Panc1 (cell line): ENCODE data around the gene TMEM235. TPM values are rescaled to one million over a fixed set of nuclear protein-coding genes. Genes with fewer than 3 reads are reported as not detected.
A peak's percentile ranks its signal among the peaks of the same experiment; 100 is the strongest.

Experiments used
- ATAC-seq: fragments of 200-7000 bp; cut with Tn5 transposase; 2 replicates; pipeline ENCODE4 v1.9.1; 2020; ENCODE audit warnings: mild to moderate bottlenecking, moderate library complexity
- BruUV-seq: library from RNA; stranded (reverse); fragments of 400-500 nt; replicated peaks from 2 replicates; lab custom pipeline; 2021; lab: Mats Ljungman, UMichigan
- CTCF ChIA-PET: fragments of 300-600 bp; sonication (Branson Sonifier 250); formaldehyde crosslinking; loops from one replicate; lab custom pipeline; 2022; ENCODE audit warnings: antibody characterized with exemption; lab: Charles Lee
- POLR2A ChIA-PET: fragments of 300-600 bp; sonication (Branson Sonifier 250); formaldehyde crosslinking; loops from one replicate; lab custom pipeline; 2022; ENCODE audit warnings: antibody characterized with exemption; lab: Charles Lee
- DNase-seq: peaks from one replicate; pipeline ENCODE4 v3.0.0-alpha.2; 2010; ENCODE audit warnings: low read depth, low spot score
- H3K27ac ChIP-seq: 2 replicates; pipeline ENCODE4 v1.5.1; 2011; ENCODE audit warnings: mild to moderate bottlenecking, low read length, inconsistent platforms
- H3K27me3 ChIP-seq: fragments of 200-500 bp; sonication (Bioruptor generic); 2 replicates; pipeline ENCODE4 v1.6.0; 2014; ENCODE audit warnings: low read length, inconsistent platforms; ENCODE audit not compliant: control insufficient read depth, insufficient read depth
- H3K36me3 ChIP-seq: fragments of 200-500 bp; sonication (Bioruptor generic); 2 replicates; pipeline ENCODE4 v1.5.1; 2014; ENCODE audit warnings: inconsistent platforms, mild to moderate bottlenecking, low read length, moderate library complexity; ENCODE audit not compliant: control insufficient read depth, insufficient read depth
- H3K4me1 ChIP-seq: 2 replicates; pipeline ENCODE4 v1.5.1; 2011; ENCODE audit warnings: inconsistent platforms, mild to moderate bottlenecking, low read length, moderate library complexity; ENCODE audit not compliant: control insufficient read depth, insufficient read depth
- H3K4me3 ChIP-seq, 2 experiments: 2 replicates each; pipeline ENCODE4 v1.5.1; 2011 to 2012; ENCODE audit warnings: low read depth in 2 of 2, low read length in 2 of 2, mild to moderate bottlenecking in 2 of 2, inconsistent platforms in 1 of 2, moderate library complexity in 1 of 2
- H3K9me3 ChIP-seq: fragments of 200-500 bp; sonication (Bioruptor generic); 2 replicates; pipeline ENCODE4 v1.5.1; 2014; ENCODE audit warnings: low read depth, mild to moderate bottlenecking, inconsistent platforms, low read length, moderate library complexity; ENCODE audit not compliant: control insufficient read depth, insufficient read depth
- POLR2AphosphoS5 ChIP-seq: IDR thresholded peaks from 2 replicates; pipeline ENCODE4 v1.6.1; 2012; ENCODE audit warnings: mild to moderate bottlenecking, low read depth, low read length, moderate library complexity
- SIN3A ChIP-seq: IDR thresholded peaks from 2 replicates; pipeline ENCODE4 v1.6.1; 2012; ENCODE audit warnings: low read depth, mild to moderate bottlenecking, low read length, moderate library complexity, borderline replicate concordance; ENCODE audit not compliant: insufficient read depth
- TCF7L2 ChIP-seq: IDR thresholded peaks from 2 replicates; pipeline ENCODE4 v1.6.1; 2011; ENCODE audit warnings: mild to moderate bottlenecking, low read depth, low read length, inconsistent platforms
- in situ Hi-C: cut with HindIII; loops from 2 replicates; pipeline ENCODE4 v1.10.0; 2016; ENCODE audit warnings: low sequenced_read_pairs, low pct_unique_long_range_greater_than_20kb
- intact Hi-C: fragments of 100-400 bp; cut with micrococcal nuclease; formaldehyde crosslinking; loops from one replicate; pipeline ENCODE4 v1.10.0; 2022; ENCODE audit not compliant: unreplicated experiment
- total RNA-seq: library from RNA; stranded (reverse); gene quantifications from one replicate; pipeline ENCODE4 v1.2.1, GENCODE V29; 2021; ENCODE audit not compliant: unreplicated experiment
- TF ChIP-seq, protein P1 (sequence below): fragments of 450-650 bp; IDR thresholded peaks from 2 replicates; pipeline ENCODE4 v1.5.1; 2017; ENCODE audit warnings: mild to moderate bottlenecking
- TF ChIP-seq, protein P2 (sequence below), 2 experiments: IDR thresholded peaks; 2 replicates each; pipeline ENCODE4 v1.6.1; 2011 to 2012; ENCODE audit warnings: low read depth in 2 of 2, control low read depth in 1 of 2, low read length in 1 of 2, mild to moderate bottlenecking in 1 of 2, moderate library complexity in 1 of 2; ENCODE audit not compliant: insufficient read depth in 1 of 2

Gene TMEM235
- total RNA-seq, 1 experiment from 2014 or later = not detected

DNA sequence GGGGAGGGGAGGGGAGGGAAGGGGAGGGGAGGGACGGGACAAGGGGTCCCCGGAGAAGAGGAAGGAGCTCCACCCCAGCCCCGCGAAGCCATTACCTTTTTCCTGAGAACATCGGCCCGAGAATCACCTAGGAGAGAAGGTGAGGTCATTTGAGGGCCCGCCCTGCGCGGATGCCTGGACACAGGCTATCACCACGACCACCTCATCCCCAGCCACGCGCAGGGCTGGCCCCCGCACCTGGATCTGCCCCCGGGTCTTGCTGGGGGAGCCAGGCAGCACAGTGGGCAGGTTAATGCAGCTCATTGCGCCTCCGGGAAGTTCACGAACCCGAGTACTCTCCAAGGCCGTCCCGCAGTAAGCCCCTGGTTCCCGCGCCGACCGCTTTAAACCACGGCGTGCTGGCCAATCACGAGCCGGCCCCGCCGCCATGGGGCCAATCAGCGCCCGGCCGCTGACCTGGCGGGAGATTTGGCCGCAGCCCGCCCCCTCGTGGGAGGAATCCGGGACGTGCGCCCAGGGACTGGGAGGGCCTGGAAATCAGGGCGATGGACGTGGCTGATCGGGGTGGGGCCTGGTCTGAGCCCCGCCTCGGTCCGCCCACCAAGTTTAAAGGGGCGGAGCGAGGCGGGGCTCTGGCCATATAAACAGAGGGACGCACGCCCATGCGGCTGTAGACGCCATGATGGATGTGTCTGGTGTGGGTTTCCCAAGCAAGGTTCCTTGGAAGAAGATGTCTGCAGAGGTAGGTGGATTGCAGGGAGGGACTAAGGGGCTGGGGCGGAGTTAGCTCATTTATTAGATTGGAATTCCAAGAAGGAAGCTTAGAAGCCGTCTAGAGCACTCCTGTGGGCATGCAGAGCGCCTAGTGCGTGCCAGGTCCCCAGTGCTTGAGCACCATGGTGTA is 44.5 kb upstream of the TMEM235 start, which contains the start of the genes AFMID and TK1:
TSS of gene AFMID (plus strand) at position 671 of the 904 bp plus-strand sequence. CDS start at position 680, 9 bp downstream.
TSS of gene TK1 (minus strand) at position 361 of the 904 bp plus-strand sequence. CDS start at position 303, 58 bp downstream.
- intact Hi-C loops = no loop called here
- ChIA-PET POLR2A (interaction anchor here (0.6 to 0.7 kb wide), 3 partner anchors 13 to 59 kb away, joined by 3 to 7 read pairs (median 4); no protein-coding TSS in a partner anchor), CTCF (interaction anchor here (0.7 to 1.1 kb wide), 4 partner anchors 10 to 664 kb away, joined by 5 to 17 read pairs (median 6); no protein-coding TSS in a partner anchor)
- in situ Hi-C loops = no loop called here
- DNase-seq = peak; percentile 74
- peak; percentile 96 for ATAC-seq
- Histone ChIP-seq H3K27me3 (no peaks in the 10 kb centered on the region), H3K27ac (peak within 1 kb of the TSS; percentile 84), H3K4me1 (peaks cover 26% of the 10 kb centered on the region), H3K9me3 (no peaks in the 10 kb centered on the region), H3K4me3 (peak within 1 kb of the TSS; percentile 65 to 86), H3K36me3 (no peaks in the 10 kb centered on the region; the same call in 1 of the 2 replicates)
- TF ChIP-seq, protein P1, sequence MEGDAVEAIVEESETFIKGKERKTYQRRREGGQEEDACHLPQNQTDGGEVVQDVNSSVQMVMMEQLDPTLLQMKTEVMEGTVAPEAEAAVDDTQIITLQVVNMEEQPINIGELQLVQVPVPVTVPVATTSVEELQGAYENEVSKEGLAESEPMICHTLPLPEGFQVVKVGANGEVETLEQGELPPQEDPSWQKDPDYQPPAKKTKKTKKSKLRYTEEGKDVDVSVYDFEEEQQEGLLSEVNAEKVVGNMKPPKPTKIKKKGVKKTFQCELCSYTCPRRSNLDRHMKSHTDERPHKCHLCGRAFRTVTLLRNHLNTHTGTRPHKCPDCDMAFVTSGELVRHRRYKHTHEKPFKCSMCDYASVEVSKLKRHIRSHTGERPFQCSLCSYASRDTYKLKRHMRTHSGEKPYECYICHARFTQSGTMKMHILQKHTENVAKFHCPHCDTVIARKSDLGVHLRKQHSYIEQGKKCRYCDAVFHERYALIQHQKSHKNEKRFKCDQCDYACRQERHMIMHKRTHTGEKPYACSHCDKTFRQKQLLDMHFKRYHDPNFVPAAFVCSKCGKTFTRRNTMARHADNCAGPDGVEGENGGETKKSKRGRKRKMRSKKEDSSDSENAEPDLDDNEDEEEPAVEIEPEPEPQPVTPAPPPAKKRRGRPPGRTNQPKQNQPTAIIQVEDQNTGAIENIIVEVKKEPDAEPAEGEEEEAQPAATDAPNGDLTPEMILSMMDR = no peak; the same call in 1 of the 2 replicates
- TF ChIP-seq TCF7L2 (no peak), SIN3A (peak; percentile 90), POLR2AphosphoS5 (peak; percentile 99)
- TF ChIP-seq, protein P2, sequence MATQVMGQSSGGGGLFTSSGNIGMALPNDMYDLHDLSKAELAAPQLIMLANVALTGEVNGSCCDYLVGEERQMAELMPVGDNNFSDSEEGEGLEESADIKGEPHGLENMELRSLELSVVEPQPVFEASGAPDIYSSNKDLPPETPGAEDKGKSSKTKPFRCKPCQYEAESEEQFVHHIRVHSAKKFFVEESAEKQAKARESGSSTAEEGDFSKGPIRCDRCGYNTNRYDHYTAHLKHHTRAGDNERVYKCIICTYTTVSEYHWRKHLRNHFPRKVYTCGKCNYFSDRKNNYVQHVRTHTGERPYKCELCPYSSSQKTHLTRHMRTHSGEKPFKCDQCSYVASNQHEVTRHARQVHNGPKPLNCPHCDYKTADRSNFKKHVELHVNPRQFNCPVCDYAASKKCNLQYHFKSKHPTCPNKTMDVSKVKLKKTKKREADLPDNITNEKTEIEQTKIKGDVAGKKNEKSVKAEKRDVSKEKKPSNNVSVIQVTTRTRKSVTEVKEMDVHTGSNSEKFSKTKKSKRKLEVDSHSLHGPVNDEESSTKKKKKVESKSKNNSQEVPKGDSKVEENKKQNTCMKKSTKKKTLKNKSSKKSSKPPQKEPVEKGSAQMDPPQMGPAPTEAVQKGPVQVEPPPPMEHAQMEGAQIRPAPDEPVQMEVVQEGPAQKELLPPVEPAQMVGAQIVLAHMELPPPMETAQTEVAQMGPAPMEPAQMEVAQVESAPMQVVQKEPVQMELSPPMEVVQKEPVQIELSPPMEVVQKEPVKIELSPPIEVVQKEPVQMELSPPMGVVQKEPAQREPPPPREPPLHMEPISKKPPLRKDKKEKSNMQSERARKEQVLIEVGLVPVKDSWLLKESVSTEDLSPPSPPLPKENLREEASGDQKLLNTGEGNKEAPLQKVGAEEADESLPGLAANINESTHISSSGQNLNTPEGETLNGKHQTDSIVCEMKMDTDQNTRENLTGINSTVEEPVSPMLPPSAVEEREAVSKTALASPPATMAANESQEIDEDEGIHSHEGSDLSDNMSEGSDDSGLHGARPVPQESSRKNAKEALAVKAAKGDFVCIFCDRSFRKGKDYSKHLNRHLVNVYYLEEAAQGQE (IDR thresholded peaks at IDR 0.05; ENCODE audit: insufficient read depth in 1 of 2, low read depth in 2 of 2, low read length in 1 of 2) = no peak
- no TSS peak for BruUV-seq

DNA sequence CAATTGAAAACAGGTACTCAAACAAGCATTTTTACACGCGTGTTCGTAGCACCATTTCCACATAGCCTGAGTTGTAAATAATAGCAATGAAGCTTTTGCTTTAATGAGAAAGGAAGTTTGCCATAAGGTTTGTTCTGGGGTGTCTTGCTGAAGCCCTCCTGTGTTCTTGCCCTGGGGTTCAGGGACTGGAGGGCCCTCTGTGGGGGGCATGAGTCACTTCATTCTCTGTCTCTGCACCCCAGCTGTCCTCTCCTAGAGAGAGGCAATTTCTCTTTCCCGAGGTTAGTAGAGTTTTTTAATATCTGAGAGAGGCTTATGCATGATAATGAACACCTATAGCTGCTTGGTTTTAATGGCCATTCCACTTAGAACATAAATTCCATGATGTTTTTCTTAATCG is 34.7 kb upstream of the TMEM235 start:
- Histone ChIP-seq H3K4me3 (no peak overlapping the region), H3K4me1 (no peaks in the 10 kb centered on the region), H3K27me3 (no peaks in the 10 kb centered on the region), H3K27ac (no peak overlapping the region), H3K36me3 (no peaks in the 10 kb centered on the region), H3K9me3 (no peaks in the 10 kb centered on the region)
- in situ Hi-C loops (no loop called here), intact Hi-C loops (no loop called here)
- ChIA-PET POLR2A (no interaction called here), CTCF (no interaction called here)
- no peak for TF ChIP-seq TCF7L2
- BruUV-seq = TSS peak; percentile 67
- ATAC-seq = no peak
- no peak for DNase-seq
